H9 (cell line): Measurements from ENCODE around the gene TBC1D9. TPM values are rescaled to one million over a fixed set of nuclear protein-coding genes. Genes with fewer than 3 reads are reported as not detected.

Experiments used
- DNase-seq: peaks from one replicate; pipeline ENCODE4 v3.0.0-alpha.2; 2017
- H2AFZ ChIP-seq: one replicate; pipeline ENCODE4 v1.6.1; 2013; ENCODE audit warnings: mild to moderate bottlenecking, low read length, control low read depth, moderate library complexity
- H2AK5ac ChIP-seq: 2 replicates; pipeline ENCODE4 v1.6.1; 2013; ENCODE audit warnings: low read length, control low read depth, mixed read lengths; ENCODE audit not compliant: insufficient read length
- H2BK120ac ChIP-seq: one replicate; pipeline ENCODE4 v1.6.1; 2013; ENCODE audit warnings: low read depth, mild to moderate bottlenecking, low read length, control low read depth, inconsistent platforms; ENCODE audit not compliant: poor library complexity, severe bottlenecking
- H2BK12ac ChIP-seq: 2 replicates; pipeline ENCODE4 v1.6.1; 2013; ENCODE audit warnings: low read length, control low read depth, mixed read lengths, low read depth; ENCODE audit not compliant: insufficient read length
- H2BK15ac ChIP-seq: 2 replicates; pipeline ENCODE4 v1.6.1; 2013; ENCODE audit warnings: low read depth, low read length, control low read depth
- H2BK20ac ChIP-seq: one replicate; pipeline ENCODE4 v1.6.1; 2013; ENCODE audit warnings: low read depth, mild to moderate bottlenecking, low read length, control low read depth, inconsistent platforms; ENCODE audit not compliant: poor library complexity, severe bottlenecking
- H2BK5ac ChIP-seq: 2 replicates; pipeline ENCODE4 v1.6.1; 2013; ENCODE audit warnings: low read length, control low read depth, mixed read lengths; ENCODE audit not compliant: insufficient read length
- H3K14ac ChIP-seq: 2 replicates; pipeline ENCODE4 v1.6.1; 2013; ENCODE audit warnings: low read length, control low read depth; ENCODE audit not compliant: insufficient read depth
- H3K18ac ChIP-seq: 2 replicates; pipeline ENCODE4 v1.6.1; 2013; ENCODE audit warnings: low read depth, mild to moderate bottlenecking, mixed read lengths, low read length, control low read depth; ENCODE audit not compliant: insufficient read length
- H3K23ac ChIP-seq: 2 replicates; pipeline ENCODE4 v1.6.1; 2013; ENCODE audit warnings: low read length, control low read depth, mixed read lengths, low read depth; ENCODE audit not compliant: insufficient read length
- H3K23me2 ChIP-seq: 2 replicates; pipeline ENCODE4 v1.6.1; 2013; ENCODE audit warnings: low read depth, mild to moderate bottlenecking, mixed read lengths, low read length, control low read depth; ENCODE audit not compliant: insufficient read length, poor library complexity, severe bottlenecking
- H3K27ac ChIP-seq: 2 replicates; pipeline ENCODE4 v1.5.1; 2013; ENCODE audit warnings: low read length, control low read depth, mixed read lengths, low read depth; ENCODE audit not compliant: insufficient read length
- H3K27me3 ChIP-seq: 2 replicates; pipeline ENCODE4 v1.6.1; 2013; ENCODE audit warnings: low read length, control low read depth, inconsistent platforms; ENCODE audit not compliant: insufficient read depth
- H3K4ac ChIP-seq: 2 replicates; pipeline ENCODE4 v1.6.1; 2013; ENCODE audit warnings: low read depth, mild to moderate bottlenecking, control low read depth, inconsistent platforms, low read length, moderate library complexity
- H3K4me1 ChIP-seq: 2 replicates; pipeline ENCODE4 v1.6.1; 2013; ENCODE audit warnings: low read length, control low read depth, inconsistent platforms; ENCODE audit not compliant: insufficient read depth
- H3K4me2 ChIP-seq: 2 replicates; pipeline ENCODE4 v1.6.1; 2013; ENCODE audit warnings: low read length, control low read depth, mixed read lengths; ENCODE audit not compliant: insufficient read length, insufficient read depth
- H3K56ac ChIP-seq: 2 replicates; pipeline ENCODE4 v1.6.1; 2013; ENCODE audit warnings: low read depth, mild to moderate bottlenecking, mixed read lengths, low read length, control low read depth; ENCODE audit not compliant: insufficient read length
- H3K79me1 ChIP-seq: 2 replicates; pipeline ENCODE4 v1.6.1; 2013; ENCODE audit warnings: low read depth, mild to moderate bottlenecking, moderate library complexity, low read length, control low read depth, inconsistent platforms; ENCODE audit not compliant: insufficient read depth, poor library complexity, severe bottlenecking
- H3K79me2 ChIP-seq: 2 replicates; pipeline ENCODE4 v1.6.1; 2013; ENCODE audit warnings: low read length, control low read depth, inconsistent platforms; ENCODE audit not compliant: insufficient read depth
- H3K9ac ChIP-seq: 2 replicates; pipeline ENCODE4 v1.6.1; 2013; ENCODE audit warnings: low read length, control low read depth, mixed read lengths; ENCODE audit not compliant: insufficient read length; ENCODE audit errors: extremely low read depth
- H3K9me3 ChIP-seq: one replicate; pipeline ENCODE4 v1.6.1; 2013; ENCODE audit warnings: low read depth, low read length, inconsistent platforms; ENCODE audit not compliant: control insufficient read depth
- H3T11ph ChIP-seq: one replicate; pipeline ENCODE4 v1.6.1; 2013; ENCODE audit warnings: mild to moderate bottlenecking, low read length, control low read depth, inconsistent platforms
- H4K20me1 ChIP-seq: one replicate; pipeline ENCODE4 v1.6.1; 2013; ENCODE audit not compliant: control insufficient read depth, insufficient read length, insufficient read depth
- H4K5ac ChIP-seq: 2 replicates; pipeline ENCODE4 v1.6.1; 2013; ENCODE audit warnings: low read depth, mild to moderate bottlenecking, mixed read lengths, low read length, control low read depth; ENCODE audit not compliant: insufficient read length
- H4K8ac ChIP-seq: replicated peaks from 2 replicates; pipeline ENCODE4 v1.6.1; 2013; ENCODE audit warnings: low read length, control low read depth, mixed read lengths, low read depth; ENCODE audit not compliant: insufficient read length
- H4K91ac ChIP-seq: 2 replicates; pipeline ENCODE4 v1.6.1; 2013; ENCODE audit warnings: low read depth, mild to moderate bottlenecking, moderate library complexity, mixed read lengths, low read length, control low read depth; ENCODE audit not compliant: insufficient read length
- H3K27ac Mint-ChIP-seq, 3 experiments: 2 replicates in 2 of 3; 3 replicates in 1 of 3; pipeline ENCODE4 v1.8.0; 2020 to 2021; ENCODE audit warnings: mixed read lengths in 3 of 3, mild to moderate bottlenecking in 1 of 3, moderate library complexity in 1 of 3
- H3K27me3 Mint-ChIP-seq: 2 replicates; pipeline ENCODE4 v1.8.0; 2021; ENCODE audit warnings: low read depth, mild to moderate bottlenecking, moderate library complexity, mixed read lengths
- H3K36me3 Mint-ChIP-seq, 3 experiments: 2 replicates in 2 of 3; 3 replicates in 1 of 3; pipeline ENCODE4 v1.8.0; 2020 to 2021; ENCODE audit warnings: low read depth in 3 of 3, mixed read lengths in 3 of 3; ENCODE audit not compliant: insufficient read depth in 1 of 3
- H3K4me1 Mint-ChIP-seq, 2 experiments: 2 replicates each; pipeline ENCODE4 v1.8.0; 2020; ENCODE audit warnings: mixed read lengths in 2 of 2
- H3K4me3 Mint-ChIP-seq, 2 experiments: 2 replicates in 1 of 2; 3 replicates in 1 of 2; pipeline ENCODE4 v1.8.0; 2020 to 2021; ENCODE audit warnings: mild to moderate bottlenecking in 2 of 2, mixed read lengths in 2 of 2, moderate library complexity in 1 of 2
- H3K9me3 Mint-ChIP-seq, 2 experiments: 2 replicates in 1 of 2; 3 replicates in 1 of 2; pipeline ENCODE4 v1.8.0; 2020; ENCODE audit warnings: mild to moderate bottlenecking in 2 of 2, mixed read lengths in 2 of 2, moderate library complexity in 1 of 2
- CTCF ChIP-seq: fragments of 200-600 bp; sonication (generic); conservative IDR thresholded peaks from 3 replicates; pipeline ENCODE4 v1.8.0; 2021; ENCODE audit warnings: antibody characterized with exemption, mild to moderate bottlenecking
- WGBS: extraction: QIAGEN DNeasy Blood & Tissue Kit; methylation state at CpG from one replicate; pipeline ENCODE4 v1.1.7; 2013; ENCODE audit warnings: missing lambda C conversion rate, low lambda C conversion rate, mixed read lengths; ENCODE audit not compliant: insufficient read length; ENCODE audit errors: extremely low coverage; 5-methylcytosine and 5-hydroxymethylcytosine counted together
- total RNA-seq: library from RNA; stranded (reverse); gene quantifications from 2 replicates; pipeline ENCODE4 v1.2.1, GENCODE V29; 2021

TBC1D9 gene
- total RNA-seq, 1 experiment from 2014 or later = 0.63 TPM

- Histone ChIP-seq H3K27ac (no peak overlapping the region), H3K4me2 (no peak overlapping the region), H3K4ac (no peak overlapping the region), H2AFZ (no peak overlapping the region), H3K79me2 (no peaks in the 10 kb centered on the region), H4K20me1 (no peaks in the 10 kb centered on the region), H3K18ac (no peak overlapping the region), H3K79me1 (no peaks in the 10 kb centered on the region), H3K9ac (no peak overlapping the region), H2BK15ac (no peak overlapping the region), H3K56ac (no peak overlapping the region), H3K27me3 (no peaks in the 10 kb centered on the region), H2AK5ac (no peak overlapping the region), H3K23ac (no peak overlapping the region), H2BK20ac (no peak overlapping the region), H4K8ac (no peak overlapping the region), H3K9me3 (no peaks in the 10 kb centered on the region), H4K91ac (no peak overlapping the region), H2BK5ac (no peak overlapping the region), H4K5ac (no peak overlapping the region), H3K14ac (no peak overlapping the region), H3K4me1 (no peaks in the 10 kb centered on the region), H3T11ph (no peak overlapping the region), H2BK120ac (no peak overlapping the region), H3K23me2 (no peaks in the 10 kb centered on the region), H2BK12ac (no peak overlapping the region)
- no peak overlapping the region for H3K4me3 Mint-ChIP-seq
- no peak for TF ChIP-seq CTCF
- H3K4me1 Mint-ChIP-seq = peaks cover 33 to 39% of the 10 kb centered on the region in 2 experiments
- H3K27ac Mint-ChIP-seq = no peak overlapping the region
- no peaks in the 10 kb centered on the region; a peak in 1 of 7 replicates for H3K36me3 Mint-ChIP-seq
- H3K27me3 Mint-ChIP-seq = no peaks in the 10 kb centered on the region
- no peaks in the 10 kb centered on the region for H3K9me3 Mint-ChIP-seq
- DNase-seq = no peak
- no CpG with 5 or more reads among the region's 6 CpGs for WGBS
Observed at GRCh38 chr4:140641105-140641555, 115.1 kb downstream of the TBC1D9 start.
